ENCODE results near the gene GUCY1B1. TPM values are rescaled to one million over a fixed set of nuclear protein-coding genes. Genes with fewer than 3 reads are reported as not detected.
"Not testable (repeated sequence)": the region's sequence is repeated elsewhere in the genome, so short reads cannot be mapped to it uniquely, and the experiment has no call there.

The GUCY1B1 gene
- total RNA-seq, 4 donors from 2014 or later: 24.8 to 37.4 (median 30.9) TPM

DNA sequence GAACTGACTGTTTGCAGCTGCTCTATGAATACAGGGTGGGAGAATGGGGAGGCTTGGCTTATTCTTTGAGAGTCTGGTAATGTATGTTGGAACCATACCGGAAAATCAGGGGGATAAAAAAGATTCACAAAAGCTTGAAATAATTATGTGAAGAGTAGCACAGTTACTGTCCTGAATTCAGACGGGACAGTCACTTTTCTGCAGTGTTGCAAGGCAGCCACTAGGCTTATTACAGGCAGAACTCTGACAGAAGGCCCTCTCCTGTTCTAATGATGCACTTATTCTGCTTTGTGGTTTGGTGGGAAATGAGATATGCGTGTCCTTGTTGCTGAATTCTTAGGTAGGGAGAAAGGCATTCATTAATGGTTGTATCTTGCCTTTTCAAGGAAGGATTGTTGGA, 37.2 kb downstream of the GUCY1B1 start:
- no peaks in the 10 kb centered on the region for H3K4me1 ChIP-seq
- no peaks in the 10 kb centered on the region for H3K9me3 ChIP-seq
- no peak for TF ChIP-seq POLR2A (IDR thresholded peaks at IDR 0.05)
- TF ChIP-seq, protein P1, sequence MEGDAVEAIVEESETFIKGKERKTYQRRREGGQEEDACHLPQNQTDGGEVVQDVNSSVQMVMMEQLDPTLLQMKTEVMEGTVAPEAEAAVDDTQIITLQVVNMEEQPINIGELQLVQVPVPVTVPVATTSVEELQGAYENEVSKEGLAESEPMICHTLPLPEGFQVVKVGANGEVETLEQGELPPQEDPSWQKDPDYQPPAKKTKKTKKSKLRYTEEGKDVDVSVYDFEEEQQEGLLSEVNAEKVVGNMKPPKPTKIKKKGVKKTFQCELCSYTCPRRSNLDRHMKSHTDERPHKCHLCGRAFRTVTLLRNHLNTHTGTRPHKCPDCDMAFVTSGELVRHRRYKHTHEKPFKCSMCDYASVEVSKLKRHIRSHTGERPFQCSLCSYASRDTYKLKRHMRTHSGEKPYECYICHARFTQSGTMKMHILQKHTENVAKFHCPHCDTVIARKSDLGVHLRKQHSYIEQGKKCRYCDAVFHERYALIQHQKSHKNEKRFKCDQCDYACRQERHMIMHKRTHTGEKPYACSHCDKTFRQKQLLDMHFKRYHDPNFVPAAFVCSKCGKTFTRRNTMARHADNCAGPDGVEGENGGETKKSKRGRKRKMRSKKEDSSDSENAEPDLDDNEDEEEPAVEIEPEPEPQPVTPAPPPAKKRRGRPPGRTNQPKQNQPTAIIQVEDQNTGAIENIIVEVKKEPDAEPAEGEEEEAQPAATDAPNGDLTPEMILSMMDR (IDR thresholded peaks at IDR 0.05): peak in 1 of 4 experiments; percentile 17
- no peak overlapping the region for H3K4me3 ChIP-seq
- intact Hi-C loops (cut with DNase I; ENCODE audit: low total_unique reads): no loop called here
- no peak for DNase-seq
- H3K27me3 ChIP-seq: no peaks in the 10 kb centered on the region
- H3K36me3 ChIP-seq: no peaks in the 10 kb centered on the region
- H3K27ac ChIP-seq: no peak overlapping the region

DNA sequence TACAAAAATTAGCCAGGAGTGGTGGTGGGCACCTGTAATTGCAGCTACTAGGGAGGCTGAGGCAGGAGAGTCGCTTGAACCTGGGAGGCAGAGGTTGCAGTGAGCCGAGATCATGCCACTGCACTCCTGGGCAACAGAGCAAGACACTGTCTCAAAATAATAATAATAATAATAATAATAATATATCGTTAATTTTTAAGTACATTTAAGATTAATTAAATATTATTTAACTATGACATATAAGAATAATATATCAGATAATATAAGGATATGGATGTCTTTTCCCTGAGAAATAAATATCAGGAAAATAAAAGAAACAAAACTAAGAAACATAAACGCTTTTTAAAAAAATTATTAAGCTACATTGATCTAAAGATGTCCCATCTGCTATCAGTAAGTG, 38.8 kb downstream of the GUCY1B1 start:
- intact Hi-C loops (cut with DNase I; ENCODE audit: low total_unique reads); H3K27ac ChIP-seq; H3K4me1 ChIP-seq; H3K4me3 ChIP-seq; H3K27me3 ChIP-seq; H3K36me3 ChIP-seq; DNase-seq; H3K9me3 ChIP-seq: not testable (repeated sequence)

DNA sequence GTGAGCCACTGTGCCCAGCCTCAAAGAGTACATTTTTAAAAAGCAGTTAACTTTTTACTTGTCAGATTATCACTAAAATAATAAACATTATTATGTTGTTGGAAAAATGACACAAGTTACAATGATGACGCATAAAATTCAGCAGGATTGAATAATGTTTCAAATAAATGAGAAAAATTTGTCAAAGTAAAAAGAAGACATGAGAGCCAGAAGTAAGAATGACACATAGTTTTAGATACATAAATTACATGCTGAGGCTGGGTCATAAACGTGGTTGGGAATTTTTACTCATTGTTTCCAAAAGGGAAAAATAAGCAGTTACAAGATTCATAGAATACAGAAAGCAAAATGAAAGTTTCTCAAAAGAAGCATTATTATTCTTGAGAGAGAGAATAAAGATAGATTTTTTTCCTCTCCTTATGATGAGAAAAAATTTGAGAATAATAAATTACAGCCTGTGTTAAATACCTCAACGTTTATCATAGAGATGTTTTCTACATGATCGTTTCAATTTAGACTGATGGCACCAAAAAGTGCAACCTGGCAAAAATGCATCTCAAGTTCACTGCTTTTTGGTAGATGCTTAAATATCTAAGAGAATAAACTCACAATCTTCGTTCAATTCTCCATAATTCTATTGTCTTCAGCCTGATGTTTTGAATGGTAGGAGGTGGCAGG, 40.4 kb downstream of the GUCY1B1 start:
- no peak for DNase-seq
- H3K4me1 ChIP-seq: no peaks in the 10 kb centered on the region
- H3K27me3 ChIP-seq: no peaks in the 10 kb centered on the region
- H3K36me3 ChIP-seq: no peaks in the 10 kb centered on the region
- no peak overlapping the region for H3K4me3 ChIP-seq
- no peak for TF ChIP-seq POLR2A (IDR thresholded peaks at IDR 0.05)
- TF ChIP-seq, protein P1 (IDR thresholded peaks at IDR 0.05): no peak
- intact Hi-C loops (cut with DNase I; ENCODE audit: low total_unique reads): no loop called here
- peak overlapping the region; percentile 49 to 54 for H3K27ac ChIP-seq
- H3K9me3 ChIP-seq: no peaks in the 10 kb centered on the region

DNA sequence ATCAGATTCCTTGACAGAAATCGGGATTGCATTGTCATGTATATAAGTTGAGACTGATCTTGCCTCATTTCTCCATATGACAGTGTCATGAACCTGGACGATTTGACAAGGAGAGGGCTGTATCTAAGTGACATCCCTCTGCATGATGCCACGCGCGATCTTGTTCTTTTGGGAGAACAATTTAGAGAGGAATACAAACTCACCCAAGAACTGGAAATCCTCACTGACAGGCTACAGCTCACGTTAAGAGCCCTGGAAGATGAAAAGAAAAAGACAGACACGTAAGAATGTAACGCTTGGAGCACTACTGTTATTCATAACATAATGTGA, 40.9 kb downstream of the GUCY1B1 start:
- no peak for DNase-seq
- peak overlapping the region in 1 of 2 donors; percentile 54 for H3K27ac ChIP-seq
- H3K4me3 ChIP-seq: no peak overlapping the region
- no peaks in the 10 kb centered on the region for H3K4me1 ChIP-seq
- H3K27me3 ChIP-seq: no peaks in the 10 kb centered on the region
- H3K36me3 ChIP-seq: no peaks in the 10 kb centered on the region
- no peaks in the 10 kb centered on the region for H3K9me3 ChIP-seq
- no peak for TF ChIP-seq POLR2A (IDR thresholded peaks at IDR 0.05)
- TF ChIP-seq, protein P1 (IDR thresholded peaks at IDR 0.05): no peak
- intact Hi-C loops (cut with DNase I; ENCODE audit: low total_unique reads): no loop called here

GRCh38 chr4:155800685-155801343, 42.0 kb downstream of the GUCY1B1 start:
- intact Hi-C loops (cut with DNase I; ENCODE audit: low total_unique reads): no loop called here
- H3K27ac ChIP-seq: peak overlapping the region in 1 of 2 donors; percentile 54

More at GRCh38 chr4:155800685-155801343, 42.0 kb downstream of the GUCY1B1 start:
- H3K27me3 ChIP-seq: no peaks in the 10 kb centered on the region
- no peak for TF ChIP-seq POLR2A (IDR thresholded peaks at IDR 0.05)
- TF ChIP-seq, protein P1 (IDR thresholded peaks at IDR 0.05): no peak
- H3K36me3 ChIP-seq: no peaks in the 10 kb centered on the region
- no peaks in the 10 kb centered on the region for H3K9me3 ChIP-seq
- H3K4me1 ChIP-seq: no peaks in the 10 kb centered on the region
- no peak overlapping the region for H3K4me3 ChIP-seq
- no peak for DNase-seq

All from uterus (tissue), 4 donors.